NCI-H146 (cell line): ENCODE measurements around the gene GYPC.

Source experiments
- DNase-seq: peaks from one replicate; lab custom pipeline; 2025; lab: John Stamatoyannopoulos, UW

The GYPC gene

DNA sequence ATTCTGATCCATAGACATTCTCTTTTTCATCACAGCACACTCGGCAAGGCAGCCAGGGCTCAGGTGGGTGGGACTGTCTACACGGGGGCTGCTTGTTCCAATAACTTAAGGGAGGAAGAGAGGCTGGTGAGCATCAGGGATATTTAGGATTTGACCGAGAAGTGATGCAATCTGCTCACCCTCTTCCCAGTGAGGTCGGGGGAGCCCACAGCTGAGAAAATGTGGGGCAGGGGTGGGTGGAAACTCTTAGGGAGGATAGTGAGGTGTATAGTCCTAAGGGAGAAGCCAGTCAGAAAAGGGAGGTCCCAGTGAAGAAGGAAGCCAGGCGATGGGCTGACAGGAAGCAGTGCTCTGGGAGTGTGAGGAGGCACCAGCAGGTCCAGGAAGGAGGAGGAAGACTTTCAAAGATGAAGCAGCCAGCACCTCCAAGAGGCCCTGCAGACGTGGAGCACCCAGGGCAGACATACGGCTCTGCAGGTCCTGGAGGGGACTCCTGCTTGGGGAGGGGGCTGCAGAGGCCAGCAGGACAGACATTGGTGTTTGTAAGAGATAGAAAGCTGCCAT is 76.8 kb downstream of the GYPC start:
- no peak for DNase-seq

DNA sequence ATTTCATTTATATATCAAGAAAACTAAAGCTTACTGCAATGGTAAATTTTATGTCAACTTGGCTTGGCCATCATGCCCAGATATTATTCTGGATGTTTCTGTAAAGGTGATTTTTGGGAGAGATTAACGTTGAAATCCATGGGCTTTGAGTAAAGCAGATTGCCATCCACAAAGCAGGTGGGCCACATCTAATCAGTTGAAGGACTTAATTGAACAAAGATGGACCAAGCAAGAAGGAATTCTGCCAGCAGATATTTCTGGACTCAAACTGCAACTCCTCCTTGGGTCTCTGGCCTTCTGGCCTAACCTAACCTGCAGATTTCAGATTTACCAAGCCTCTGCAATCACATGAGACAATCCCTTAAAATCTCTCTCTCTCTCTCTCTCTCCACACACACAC is 77.8 kb downstream of the GYPC start:
- no peak for DNase-seq

DNA sequence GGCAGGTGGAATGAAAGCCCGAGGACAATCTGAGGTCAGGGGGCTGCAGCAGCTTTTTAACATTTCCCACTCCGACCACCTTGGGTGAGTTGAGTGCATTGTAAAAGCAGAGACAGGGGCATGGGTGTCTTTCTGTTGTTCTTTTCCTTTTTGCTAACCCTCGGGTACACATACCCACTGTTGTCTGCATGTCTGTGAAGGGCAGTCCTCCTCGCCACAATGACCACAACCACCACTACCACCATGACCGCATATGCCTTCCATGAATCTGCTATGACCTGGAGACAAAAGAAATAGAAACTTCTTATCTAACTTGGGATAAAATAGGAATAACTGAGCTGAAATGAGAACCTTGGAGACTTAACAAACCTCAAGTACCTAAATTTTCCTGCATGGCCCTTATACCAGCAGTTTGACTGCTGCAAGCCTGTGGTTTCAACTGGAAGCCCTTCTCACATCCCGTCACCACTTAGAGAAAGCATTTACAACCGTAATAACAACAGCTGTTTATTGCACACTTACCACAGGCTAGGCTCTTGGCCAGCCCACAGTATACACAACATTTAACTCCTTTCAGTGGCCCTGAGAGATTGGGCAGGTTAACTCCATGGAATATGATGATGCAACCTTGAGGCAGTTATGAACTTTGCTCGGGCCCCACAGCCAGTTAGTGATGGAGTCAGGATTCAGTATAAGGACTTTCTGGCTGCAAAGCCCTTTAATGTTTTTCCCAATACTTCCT is 80.3 kb downstream of the GYPC start:
- DNase-seq, result no peak

DNA sequence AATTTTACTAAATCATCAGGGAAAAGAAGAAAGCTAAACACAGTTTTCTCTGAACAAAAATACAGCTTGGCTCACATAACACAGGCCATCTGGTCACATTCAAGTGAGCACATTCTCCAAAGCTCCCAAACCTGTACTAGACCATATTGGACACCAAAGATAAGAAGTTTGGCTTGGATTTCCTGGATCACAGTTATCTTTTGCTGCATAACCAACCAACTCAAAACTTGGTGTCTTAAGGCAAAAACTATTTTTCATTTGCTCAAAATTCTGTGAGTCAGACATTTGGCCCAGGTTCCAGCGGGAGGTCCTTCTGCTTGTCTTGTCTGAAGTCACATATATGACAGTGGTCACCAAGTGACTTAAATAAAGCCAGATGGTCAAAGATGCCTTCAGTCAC is 83.2 kb downstream of the GYPC start:
- DNase-seq, result no peak

DNA sequence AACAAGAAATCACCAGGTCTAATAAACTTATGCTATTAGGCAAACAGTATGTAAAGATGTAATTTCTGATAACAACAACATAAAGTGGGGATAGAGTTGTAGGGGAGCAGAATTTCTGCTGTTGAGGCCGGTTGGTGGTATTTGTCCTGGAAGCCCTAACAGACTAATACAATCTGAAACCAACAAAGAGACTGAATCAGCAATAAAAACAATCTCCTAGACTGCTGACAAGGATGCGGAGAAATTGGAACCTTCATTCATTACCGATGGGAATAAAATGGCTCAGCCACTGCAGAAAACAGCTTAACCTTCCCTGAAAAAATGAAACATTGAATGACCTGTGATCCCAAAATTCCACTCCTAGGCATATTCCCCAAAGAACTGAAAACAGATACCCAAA is 88.7 kb downstream of the GYPC start:
- no peak for DNase-seq
